H9 (cell line): Measurements from ENCODE around the gene FOXB1. TPM values are rescaled to one million over a fixed set of nuclear protein-coding genes. Genes with fewer than 3 reads are reported as not detected.
A peak's percentile ranks its signal among the peaks of the same experiment; 100 is the strongest.

Experiments
- DNase-seq: peaks from one replicate; pipeline ENCODE4 v3.0.0-alpha.2; 2017
- H2AFZ ChIP-seq: one replicate; pipeline ENCODE4 v1.6.1; 2013; ENCODE audit warnings: mild to moderate bottlenecking, low read length, control low read depth, moderate library complexity
- H2AK5ac ChIP-seq: 2 replicates; pipeline ENCODE4 v1.6.1; 2013; ENCODE audit warnings: low read length, control low read depth, mixed read lengths; ENCODE audit not compliant: insufficient read length
- H2BK120ac ChIP-seq: one replicate; pipeline ENCODE4 v1.6.1; 2013; ENCODE audit warnings: low read depth, mild to moderate bottlenecking, low read length, control low read depth, inconsistent platforms; ENCODE audit not compliant: poor library complexity, severe bottlenecking
- H2BK12ac ChIP-seq: 2 replicates; pipeline ENCODE4 v1.6.1; 2013; ENCODE audit warnings: low read length, control low read depth, mixed read lengths, low read depth; ENCODE audit not compliant: insufficient read length
- H2BK15ac ChIP-seq: 2 replicates; pipeline ENCODE4 v1.6.1; 2013; ENCODE audit warnings: low read depth, low read length, control low read depth
- H2BK20ac ChIP-seq: one replicate; pipeline ENCODE4 v1.6.1; 2013; ENCODE audit warnings: low read depth, mild to moderate bottlenecking, low read length, control low read depth, inconsistent platforms; ENCODE audit not compliant: poor library complexity, severe bottlenecking
- H2BK5ac ChIP-seq: 2 replicates; pipeline ENCODE4 v1.6.1; 2013; ENCODE audit warnings: low read length, control low read depth, mixed read lengths; ENCODE audit not compliant: insufficient read length
- H3K14ac ChIP-seq: 2 replicates; pipeline ENCODE4 v1.6.1; 2013; ENCODE audit warnings: low read length, control low read depth; ENCODE audit not compliant: insufficient read depth
- H3K18ac ChIP-seq: 2 replicates; pipeline ENCODE4 v1.6.1; 2013; ENCODE audit warnings: low read depth, mild to moderate bottlenecking, mixed read lengths, low read length, control low read depth; ENCODE audit not compliant: insufficient read length
- H3K23ac ChIP-seq: 2 replicates; pipeline ENCODE4 v1.6.1; 2013; ENCODE audit warnings: low read length, control low read depth, mixed read lengths, low read depth; ENCODE audit not compliant: insufficient read length
- H3K23me2 ChIP-seq: 2 replicates; pipeline ENCODE4 v1.6.1; 2013; ENCODE audit warnings: low read depth, mild to moderate bottlenecking, mixed read lengths, low read length, control low read depth; ENCODE audit not compliant: insufficient read length, poor library complexity, severe bottlenecking
- H3K27ac ChIP-seq: 2 replicates; pipeline ENCODE4 v1.5.1; 2013; ENCODE audit warnings: low read length, control low read depth, mixed read lengths, low read depth; ENCODE audit not compliant: insufficient read length
- H3K27me3 ChIP-seq: 2 replicates; pipeline ENCODE4 v1.6.1; 2013; ENCODE audit warnings: low read length, control low read depth, inconsistent platforms; ENCODE audit not compliant: insufficient read depth
- H3K4ac ChIP-seq: 2 replicates; pipeline ENCODE4 v1.6.1; 2013; ENCODE audit warnings: low read depth, mild to moderate bottlenecking, control low read depth, inconsistent platforms, low read length, moderate library complexity
- H3K4me1 ChIP-seq: 2 replicates; pipeline ENCODE4 v1.6.1; 2013; ENCODE audit warnings: low read length, control low read depth, inconsistent platforms; ENCODE audit not compliant: insufficient read depth
- H3K4me2 ChIP-seq: 2 replicates; pipeline ENCODE4 v1.6.1; 2013; ENCODE audit warnings: low read length, control low read depth, mixed read lengths; ENCODE audit not compliant: insufficient read length, insufficient read depth
- H3K56ac ChIP-seq: 2 replicates; pipeline ENCODE4 v1.6.1; 2013; ENCODE audit warnings: low read depth, mild to moderate bottlenecking, mixed read lengths, low read length, control low read depth; ENCODE audit not compliant: insufficient read length
- H3K79me1 ChIP-seq: 2 replicates; pipeline ENCODE4 v1.6.1; 2013; ENCODE audit warnings: low read depth, mild to moderate bottlenecking, moderate library complexity, low read length, control low read depth, inconsistent platforms; ENCODE audit not compliant: insufficient read depth, poor library complexity, severe bottlenecking
- H3K79me2 ChIP-seq: 2 replicates; pipeline ENCODE4 v1.6.1; 2013; ENCODE audit warnings: low read length, control low read depth, inconsistent platforms; ENCODE audit not compliant: insufficient read depth
- H3K9ac ChIP-seq: 2 replicates; pipeline ENCODE4 v1.6.1; 2013; ENCODE audit warnings: low read length, control low read depth, mixed read lengths; ENCODE audit not compliant: insufficient read length; ENCODE audit errors: extremely low read depth
- H3K9me3 ChIP-seq: one replicate; pipeline ENCODE4 v1.6.1; 2013; ENCODE audit warnings: low read depth, low read length, inconsistent platforms; ENCODE audit not compliant: control insufficient read depth
- H3T11ph ChIP-seq: one replicate; pipeline ENCODE4 v1.6.1; 2013; ENCODE audit warnings: mild to moderate bottlenecking, low read length, control low read depth, inconsistent platforms
- H4K20me1 ChIP-seq: one replicate; pipeline ENCODE4 v1.6.1; 2013; ENCODE audit not compliant: control insufficient read depth, insufficient read length, insufficient read depth
- H4K5ac ChIP-seq: 2 replicates; pipeline ENCODE4 v1.6.1; 2013; ENCODE audit warnings: low read depth, mild to moderate bottlenecking, mixed read lengths, low read length, control low read depth; ENCODE audit not compliant: insufficient read length
- H4K8ac ChIP-seq: replicated peaks from 2 replicates; pipeline ENCODE4 v1.6.1; 2013; ENCODE audit warnings: low read length, control low read depth, mixed read lengths, low read depth; ENCODE audit not compliant: insufficient read length
- H4K91ac ChIP-seq: 2 replicates; pipeline ENCODE4 v1.6.1; 2013; ENCODE audit warnings: low read depth, mild to moderate bottlenecking, moderate library complexity, mixed read lengths, low read length, control low read depth; ENCODE audit not compliant: insufficient read length
- H3K27ac Mint-ChIP-seq, 3 experiments: 2 replicates in 2 of 3; 3 replicates in 1 of 3; pipeline ENCODE4 v1.8.0; 2020 to 2021; ENCODE audit warnings: mixed read lengths in 3 of 3, mild to moderate bottlenecking in 1 of 3, moderate library complexity in 1 of 3
- H3K27me3 Mint-ChIP-seq: 2 replicates; pipeline ENCODE4 v1.8.0; 2021; ENCODE audit warnings: low read depth, mild to moderate bottlenecking, moderate library complexity, mixed read lengths
- H3K36me3 Mint-ChIP-seq, 3 experiments: 2 replicates in 2 of 3; 3 replicates in 1 of 3; pipeline ENCODE4 v1.8.0; 2020 to 2021; ENCODE audit warnings: low read depth in 3 of 3, mixed read lengths in 3 of 3; ENCODE audit not compliant: insufficient read depth in 1 of 3
- H3K4me1 Mint-ChIP-seq, 2 experiments: 2 replicates each; pipeline ENCODE4 v1.8.0; 2020; ENCODE audit warnings: mixed read lengths in 2 of 2
- H3K4me3 Mint-ChIP-seq, 2 experiments: 2 replicates in 1 of 2; 3 replicates in 1 of 2; pipeline ENCODE4 v1.8.0; 2020 to 2021; ENCODE audit warnings: mild to moderate bottlenecking in 2 of 2, mixed read lengths in 2 of 2, moderate library complexity in 1 of 2
- H3K9me3 Mint-ChIP-seq, 2 experiments: 2 replicates in 1 of 2; 3 replicates in 1 of 2; pipeline ENCODE4 v1.8.0; 2020; ENCODE audit warnings: mild to moderate bottlenecking in 2 of 2, mixed read lengths in 2 of 2, moderate library complexity in 1 of 2
- CTCF ChIP-seq: fragments of 200-600 bp; sonication (generic); conservative IDR thresholded peaks from 3 replicates; pipeline ENCODE4 v1.8.0; 2021; ENCODE audit warnings: antibody characterized with exemption, mild to moderate bottlenecking
- WGBS: extraction: QIAGEN DNeasy Blood & Tissue Kit; methylation state at CpG from one replicate; pipeline ENCODE4 v1.1.7; 2013; ENCODE audit warnings: missing lambda C conversion rate, low lambda C conversion rate, mixed read lengths; ENCODE audit not compliant: insufficient read length; ENCODE audit errors: extremely low coverage; 5-methylcytosine and 5-hydroxymethylcytosine counted together
- total RNA-seq: library from RNA; stranded (reverse); gene quantifications from 2 replicates; pipeline ENCODE4 v1.2.1, GENCODE V29; 2021

The FOXB1 gene
- total RNA-seq, 1 experiment from 2014 or later, result 3.5 TPM

GRCh38 chr15:59993950-59994401 is 10.1 kb upstream of the FOXB1 start:
- Histone ChIP-seq H4K20me1 (no peaks in the 10 kb centered on the region), H3K23me2 (peaks cover 39% of the 10 kb centered on the region), H3K9me3 (no peaks in the 10 kb centered on the region), H3K23ac (no peak overlapping the region), H3K14ac (no peak overlapping the region), H3K27me3 (peaks cover 5% of the 10 kb centered on the region), H3K56ac (no peak overlapping the region), H4K5ac (no peak overlapping the region), H3K4ac (no peak overlapping the region), H3K4me1 (peaks cover 4% of the 10 kb centered on the region; the same call in 1 of the 2 replicates), H3K18ac (no peak overlapping the region), H3T11ph (no peak overlapping the region), H2AFZ (no peak overlapping the region), H2BK120ac (no peak overlapping the region), H3K79me1 (no peaks in the 10 kb centered on the region), H3K4me2 (peak overlapping the region; percentile 96), H2BK15ac (no peak overlapping the region; the same call in 1 of the 2 replicates), H3K27ac (no peak overlapping the region), H2BK20ac (no peak overlapping the region), H3K9ac (peak overlapping the region; percentile 24), H4K8ac (no peak overlapping the region), H2AK5ac (no peak overlapping the region), H2BK5ac (no peak overlapping the region), H4K91ac (no peak overlapping the region), H2BK12ac (no peak overlapping the region), H3K79me2 (no peaks in the 10 kb centered on the region)
- TF ChIP-seq CTCF, result peak; percentile 77
- Mint-ChIP-seq H3K36me3 (no peaks in the 10 kb centered on the region), H3K4me3 (peak overlapping the region; percentile 67 to 88), H3K27me3 (peaks cover 51% of the 10 kb centered on the region), H3K9me3 (no peaks in the 10 kb centered on the region), H3K4me1 (peaks cover 64 to 66% of the 10 kb centered on the region in 2 experiments), H3K27ac (peak overlapping the region in 2 of 3 experiments; percentile 74 to 75; a peak in 2 of 7 replicates)
- no CpG with 5 or more reads among the region's 20 CpGs for WGBS
- peak; percentile 85 for DNase-seq
